Measurements from ENCODE around the gene JPH4. TPM values are rescaled to one million over a fixed set of nuclear protein-coding genes. Genes with fewer than 3 reads are reported as not detected.

The JPH4 gene
- total RNA-seq, 1 donor from 2014 or later = 5.1 TPM

DNA sequence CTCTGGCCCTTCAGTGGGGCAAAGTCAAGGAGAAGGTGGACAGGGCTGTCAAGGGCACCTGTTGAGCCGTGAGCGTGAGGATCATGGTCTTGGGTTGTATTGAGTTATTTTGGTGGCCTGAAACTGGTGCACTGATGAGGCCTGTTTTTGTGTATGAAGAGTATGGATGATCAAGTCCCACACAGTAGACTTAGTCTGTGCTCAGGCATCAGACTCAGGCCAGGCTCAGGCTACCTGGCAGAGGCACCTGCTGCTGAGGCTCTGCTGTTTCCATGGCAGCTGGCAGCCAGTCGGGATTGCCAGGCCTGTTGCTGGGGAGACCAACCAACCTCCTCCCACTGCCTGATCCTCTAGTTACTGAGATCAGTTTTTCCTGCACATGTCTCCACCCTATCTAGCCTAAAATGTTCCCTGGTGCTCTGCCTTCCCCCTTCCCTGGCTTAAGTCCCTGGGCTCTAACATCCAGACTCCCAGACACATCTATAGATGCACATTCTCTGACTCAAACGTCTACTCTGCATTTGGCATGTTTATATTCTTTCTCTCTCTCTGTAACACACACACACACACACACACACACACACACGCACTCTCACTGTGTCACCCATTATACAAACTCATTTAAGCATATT lies 5.1 kb downstream of the JPH4 start:
- Histone ChIP-seq H3K27ac (no peak overlapping the region), H3K36me3 (no peaks in the 10 kb centered on the region), H3K4me3 (no peak overlapping the region), H3K4me1 (peaks cover 28% of the 10 kb centered on the region), H3K9me3 (no peaks in the 10 kb centered on the region), H3K27me3 (ENCODE audit: low read depth) (peaks cover 40% of the 10 kb centered on the region)
- ATAC-seq (no peak), DNase-seq (no peak)
- TF ChIP-seq, protein P1, sequence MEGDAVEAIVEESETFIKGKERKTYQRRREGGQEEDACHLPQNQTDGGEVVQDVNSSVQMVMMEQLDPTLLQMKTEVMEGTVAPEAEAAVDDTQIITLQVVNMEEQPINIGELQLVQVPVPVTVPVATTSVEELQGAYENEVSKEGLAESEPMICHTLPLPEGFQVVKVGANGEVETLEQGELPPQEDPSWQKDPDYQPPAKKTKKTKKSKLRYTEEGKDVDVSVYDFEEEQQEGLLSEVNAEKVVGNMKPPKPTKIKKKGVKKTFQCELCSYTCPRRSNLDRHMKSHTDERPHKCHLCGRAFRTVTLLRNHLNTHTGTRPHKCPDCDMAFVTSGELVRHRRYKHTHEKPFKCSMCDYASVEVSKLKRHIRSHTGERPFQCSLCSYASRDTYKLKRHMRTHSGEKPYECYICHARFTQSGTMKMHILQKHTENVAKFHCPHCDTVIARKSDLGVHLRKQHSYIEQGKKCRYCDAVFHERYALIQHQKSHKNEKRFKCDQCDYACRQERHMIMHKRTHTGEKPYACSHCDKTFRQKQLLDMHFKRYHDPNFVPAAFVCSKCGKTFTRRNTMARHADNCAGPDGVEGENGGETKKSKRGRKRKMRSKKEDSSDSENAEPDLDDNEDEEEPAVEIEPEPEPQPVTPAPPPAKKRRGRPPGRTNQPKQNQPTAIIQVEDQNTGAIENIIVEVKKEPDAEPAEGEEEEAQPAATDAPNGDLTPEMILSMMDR (IDR thresholded peaks at IDR 0.05) = no peak
- intact Hi-C loops (cut with DNase I) = no loop called here

DNA sequence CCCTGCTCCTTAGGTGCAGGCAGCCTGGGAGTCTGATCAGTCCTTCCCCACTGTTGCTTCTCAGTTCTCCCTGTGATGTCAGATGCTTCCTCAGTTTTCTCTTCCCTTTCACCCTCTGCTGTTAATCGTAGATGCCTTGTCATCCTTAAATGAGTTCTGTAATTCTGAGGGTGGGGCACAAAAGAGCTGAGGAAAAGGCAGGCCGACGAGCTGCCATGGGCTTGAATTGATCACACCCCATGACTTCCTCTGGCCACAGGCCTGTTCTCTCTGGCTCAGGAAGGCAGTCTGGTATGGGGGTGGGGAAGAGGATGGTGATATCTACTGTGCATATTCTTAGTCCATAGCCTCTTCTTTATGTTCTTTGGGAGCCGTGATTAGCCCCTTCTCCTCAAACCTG lies 5.8 kb downstream of the JPH4 start:
- Histone ChIP-seq H3K27ac (peak overlapping the region; percentile 46), H3K9me3 (no peaks in the 10 kb centered on the region), H3K4me1 (peaks cover 35% of the 10 kb centered on the region), H3K4me3 (no peak overlapping the region), H3K27me3 (ENCODE audit: low read depth) (peaks cover 36% of the 10 kb centered on the region), H3K36me3 (no peaks in the 10 kb centered on the region)
- TF ChIP-seq, protein P1 (IDR thresholded peaks at IDR 0.05) = no peak
- intact Hi-C loops (cut with DNase I) = no loop called here
- DNase-seq (no peak), ATAC-seq (peak; percentile 22 to 63)

DNA sequence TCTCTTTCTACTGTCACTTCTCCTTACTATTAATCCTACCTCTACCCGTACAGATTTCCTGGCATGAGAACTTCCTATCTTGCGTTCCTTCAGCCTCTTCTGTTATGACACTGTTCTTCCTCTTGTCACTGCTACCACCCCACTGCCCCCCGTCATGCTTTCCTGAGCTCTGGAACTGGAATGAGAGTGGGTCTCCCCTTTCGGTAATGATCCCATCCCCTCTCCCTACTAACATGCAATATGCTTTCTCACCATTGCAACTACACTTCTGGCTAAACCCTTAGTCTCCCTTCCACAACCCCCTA lies 6.1 kb downstream of the JPH4 start:
- Histone ChIP-seq H3K9me3 (no peaks in the 10 kb centered on the region), H3K36me3 (no peaks in the 10 kb centered on the region), H3K4me3 (no peak overlapping the region), H3K27me3 (ENCODE audit: low read depth) (peaks cover 32% of the 10 kb centered on the region), H3K27ac (peak overlapping the region; percentile 46), H3K4me1 (peaks cover 35% of the 10 kb centered on the region)
- DNase-seq = no peak
- ATAC-seq = no peak
- TF ChIP-seq, protein P1 (IDR thresholded peaks at IDR 0.05) = no peak
- intact Hi-C loops (cut with DNase I) = no loop called here

DNA sequence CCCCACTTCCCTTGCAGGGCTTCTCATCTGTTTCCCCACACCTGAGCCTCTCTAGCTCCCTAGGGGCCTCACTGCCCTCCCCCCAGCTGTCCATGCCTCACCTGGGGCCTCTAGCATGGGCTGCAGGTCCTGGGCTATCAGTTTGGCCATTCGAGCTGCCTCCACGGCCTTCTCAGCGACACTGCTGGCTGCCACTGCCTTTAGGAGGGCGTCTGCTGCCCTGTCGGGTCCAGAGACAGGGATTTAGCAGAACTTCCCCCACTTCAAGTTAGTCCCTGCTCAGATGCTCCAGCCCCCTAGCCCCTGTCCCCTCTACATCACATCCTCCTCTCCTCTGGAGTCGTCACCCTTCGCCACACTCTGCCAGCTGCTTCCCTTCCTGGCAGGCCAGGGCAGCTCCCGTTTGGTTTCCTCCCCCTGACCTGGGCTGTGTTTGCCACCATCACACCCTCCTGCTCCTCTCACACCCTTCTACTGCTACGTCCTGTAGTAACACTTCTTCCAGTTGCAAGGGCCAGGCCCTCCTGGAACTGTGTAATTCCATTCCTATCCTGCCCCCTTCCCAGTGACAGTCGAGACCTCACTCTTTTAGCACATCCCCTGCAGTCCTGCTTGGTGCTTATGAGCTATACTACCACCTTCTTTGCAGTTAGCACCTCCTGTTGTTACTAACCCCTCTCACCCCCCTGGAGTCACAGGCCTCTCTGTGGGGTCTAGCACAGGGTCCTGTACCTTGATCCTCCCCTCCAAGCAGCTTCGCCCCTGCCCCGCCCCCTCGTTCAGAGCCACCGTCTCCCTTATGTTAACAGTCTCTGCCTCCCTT lies 6.7 kb downstream of the JPH4 start:
- Histone ChIP-seq H3K4me3 (no peak overlapping the region), H3K36me3 (no peaks in the 10 kb centered on the region), H3K9me3 (no peaks in the 10 kb centered on the region), H3K27ac (peak overlapping the region; percentile 46), H3K27me3 (ENCODE audit: low read depth) (peaks cover 26% of the 10 kb centered on the region), H3K4me1 (peaks cover 30% of the 10 kb centered on the region)
- ATAC-seq (no peak), DNase-seq (no peak)
- TF ChIP-seq, protein P1 (IDR thresholded peaks at IDR 0.05) = no peak
- intact Hi-C loops (cut with DNase I) = no loop called here

DNA sequence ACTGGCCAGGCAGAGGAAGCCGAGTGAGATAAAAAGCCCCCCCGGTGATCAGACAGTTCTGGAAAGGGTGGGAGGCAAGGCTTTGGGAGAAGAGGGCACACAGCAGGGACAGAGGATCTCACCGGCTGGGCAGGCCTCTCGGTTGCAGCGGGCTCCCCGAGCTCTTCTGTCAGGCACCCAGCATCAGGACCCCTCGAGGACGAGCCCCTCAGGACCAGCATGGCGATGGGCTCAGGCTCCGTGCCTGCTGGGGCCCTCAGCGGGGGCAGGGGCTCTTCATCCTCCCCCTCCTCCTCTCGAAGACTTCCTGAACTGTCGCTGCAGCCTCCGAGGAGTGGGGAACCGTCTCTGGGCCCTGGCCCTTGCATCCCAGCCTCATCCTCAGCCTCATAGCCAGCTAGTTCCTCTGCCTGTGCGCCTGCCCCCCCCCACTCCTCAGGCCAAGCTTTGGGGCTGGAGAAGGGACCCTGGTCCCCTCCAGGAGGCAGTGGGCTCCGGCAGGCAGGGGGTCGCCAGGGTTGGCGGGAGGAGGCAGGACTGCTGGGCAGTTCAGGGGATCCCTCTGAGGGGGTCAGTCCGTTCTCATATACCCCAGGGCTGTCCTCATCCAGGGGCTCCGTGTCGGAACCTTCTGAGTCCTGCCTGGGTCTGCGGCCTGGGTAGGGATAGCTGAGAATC lies 7.6 kb downstream of the JPH4 start:
- TF ChIP-seq, protein P1 (IDR thresholded peaks at IDR 0.05) = no peak
- DNase-seq (no peak), ATAC-seq (no peak)
- Histone ChIP-seq H3K4me1 (peaks cover 28% of the 10 kb centered on the region), H3K27ac (no peak overlapping the region), H3K36me3 (peaks cover 1% of the 10 kb centered on the region), H3K27me3 (ENCODE audit: low read depth) (peaks cover 17% of the 10 kb centered on the region), H3K9me3 (no peaks in the 10 kb centered on the region), H3K4me3 (no peak overlapping the region)
- intact Hi-C loops (cut with DNase I) = no loop called here
